H9 (cell line): ENCODE data around the gene RIIAD1. TPM values are rescaled to one million over a fixed set of nuclear protein-coding genes. Genes with fewer than 3 reads are reported as not detected.

Source experiments
- DNase-seq: peaks from one replicate; pipeline ENCODE4 v3.0.0-alpha.2; 2017
- H2AFZ ChIP-seq: one replicate; pipeline ENCODE4 v1.6.1; 2013; ENCODE audit warnings: mild to moderate bottlenecking, low read length, control low read depth, moderate library complexity
- H2AK5ac ChIP-seq: 2 replicates; pipeline ENCODE4 v1.6.1; 2013; ENCODE audit warnings: low read length, control low read depth, mixed read lengths; ENCODE audit not compliant: insufficient read length
- H2BK120ac ChIP-seq: one replicate; pipeline ENCODE4 v1.6.1; 2013; ENCODE audit warnings: low read depth, mild to moderate bottlenecking, low read length, control low read depth, inconsistent platforms; ENCODE audit not compliant: poor library complexity, severe bottlenecking
- H2BK12ac ChIP-seq: 2 replicates; pipeline ENCODE4 v1.6.1; 2013; ENCODE audit warnings: low read length, control low read depth, mixed read lengths, low read depth; ENCODE audit not compliant: insufficient read length
- H2BK15ac ChIP-seq: 2 replicates; pipeline ENCODE4 v1.6.1; 2013; ENCODE audit warnings: low read depth, low read length, control low read depth
- H2BK20ac ChIP-seq: one replicate; pipeline ENCODE4 v1.6.1; 2013; ENCODE audit warnings: low read depth, mild to moderate bottlenecking, low read length, control low read depth, inconsistent platforms; ENCODE audit not compliant: poor library complexity, severe bottlenecking
- H2BK5ac ChIP-seq: 2 replicates; pipeline ENCODE4 v1.6.1; 2013; ENCODE audit warnings: low read length, control low read depth, mixed read lengths; ENCODE audit not compliant: insufficient read length
- H3K14ac ChIP-seq: 2 replicates; pipeline ENCODE4 v1.6.1; 2013; ENCODE audit warnings: low read length, control low read depth; ENCODE audit not compliant: insufficient read depth
- H3K18ac ChIP-seq: 2 replicates; pipeline ENCODE4 v1.6.1; 2013; ENCODE audit warnings: low read depth, mild to moderate bottlenecking, mixed read lengths, low read length, control low read depth; ENCODE audit not compliant: insufficient read length
- H3K23ac ChIP-seq: 2 replicates; pipeline ENCODE4 v1.6.1; 2013; ENCODE audit warnings: low read length, control low read depth, mixed read lengths, low read depth; ENCODE audit not compliant: insufficient read length
- H3K23me2 ChIP-seq: 2 replicates; pipeline ENCODE4 v1.6.1; 2013; ENCODE audit warnings: low read depth, mild to moderate bottlenecking, mixed read lengths, low read length, control low read depth; ENCODE audit not compliant: insufficient read length, poor library complexity, severe bottlenecking
- H3K27ac ChIP-seq: 2 replicates; pipeline ENCODE4 v1.5.1; 2013; ENCODE audit warnings: low read length, control low read depth, mixed read lengths, low read depth; ENCODE audit not compliant: insufficient read length
- H3K27me3 ChIP-seq: 2 replicates; pipeline ENCODE4 v1.6.1; 2013; ENCODE audit warnings: low read length, control low read depth, inconsistent platforms; ENCODE audit not compliant: insufficient read depth
- H3K4ac ChIP-seq: 2 replicates; pipeline ENCODE4 v1.6.1; 2013; ENCODE audit warnings: low read depth, mild to moderate bottlenecking, control low read depth, inconsistent platforms, low read length, moderate library complexity
- H3K4me1 ChIP-seq: 2 replicates; pipeline ENCODE4 v1.6.1; 2013; ENCODE audit warnings: low read length, control low read depth, inconsistent platforms; ENCODE audit not compliant: insufficient read depth
- H3K4me2 ChIP-seq: 2 replicates; pipeline ENCODE4 v1.6.1; 2013; ENCODE audit warnings: low read length, control low read depth, mixed read lengths; ENCODE audit not compliant: insufficient read length, insufficient read depth
- H3K56ac ChIP-seq: 2 replicates; pipeline ENCODE4 v1.6.1; 2013; ENCODE audit warnings: low read depth, mild to moderate bottlenecking, mixed read lengths, low read length, control low read depth; ENCODE audit not compliant: insufficient read length
- H3K79me1 ChIP-seq: 2 replicates; pipeline ENCODE4 v1.6.1; 2013; ENCODE audit warnings: low read depth, mild to moderate bottlenecking, moderate library complexity, low read length, control low read depth, inconsistent platforms; ENCODE audit not compliant: insufficient read depth, poor library complexity, severe bottlenecking
- H3K79me2 ChIP-seq: 2 replicates; pipeline ENCODE4 v1.6.1; 2013; ENCODE audit warnings: low read length, control low read depth, inconsistent platforms; ENCODE audit not compliant: insufficient read depth
- H3K9ac ChIP-seq: 2 replicates; pipeline ENCODE4 v1.6.1; 2013; ENCODE audit warnings: low read length, control low read depth, mixed read lengths; ENCODE audit not compliant: insufficient read length; ENCODE audit errors: extremely low read depth
- H3K9me3 ChIP-seq: one replicate; pipeline ENCODE4 v1.6.1; 2013; ENCODE audit warnings: low read depth, low read length, inconsistent platforms; ENCODE audit not compliant: control insufficient read depth
- H3T11ph ChIP-seq: one replicate; pipeline ENCODE4 v1.6.1; 2013; ENCODE audit warnings: mild to moderate bottlenecking, low read length, control low read depth, inconsistent platforms
- H4K20me1 ChIP-seq: one replicate; pipeline ENCODE4 v1.6.1; 2013; ENCODE audit not compliant: control insufficient read depth, insufficient read length, insufficient read depth
- H4K5ac ChIP-seq: 2 replicates; pipeline ENCODE4 v1.6.1; 2013; ENCODE audit warnings: low read depth, mild to moderate bottlenecking, mixed read lengths, low read length, control low read depth; ENCODE audit not compliant: insufficient read length
- H4K8ac ChIP-seq: replicated peaks from 2 replicates; pipeline ENCODE4 v1.6.1; 2013; ENCODE audit warnings: low read length, control low read depth, mixed read lengths, low read depth; ENCODE audit not compliant: insufficient read length
- H4K91ac ChIP-seq: 2 replicates; pipeline ENCODE4 v1.6.1; 2013; ENCODE audit warnings: low read depth, mild to moderate bottlenecking, moderate library complexity, mixed read lengths, low read length, control low read depth; ENCODE audit not compliant: insufficient read length
- H3K27ac Mint-ChIP-seq, 3 experiments: 2 replicates in 2 of 3; 3 replicates in 1 of 3; pipeline ENCODE4 v1.8.0; 2020 to 2021; ENCODE audit warnings: mixed read lengths in 3 of 3, mild to moderate bottlenecking in 1 of 3, moderate library complexity in 1 of 3
- H3K27me3 Mint-ChIP-seq: 2 replicates; pipeline ENCODE4 v1.8.0; 2021; ENCODE audit warnings: low read depth, mild to moderate bottlenecking, moderate library complexity, mixed read lengths
- H3K36me3 Mint-ChIP-seq, 3 experiments: 2 replicates in 2 of 3; 3 replicates in 1 of 3; pipeline ENCODE4 v1.8.0; 2020 to 2021; ENCODE audit warnings: low read depth in 3 of 3, mixed read lengths in 3 of 3; ENCODE audit not compliant: insufficient read depth in 1 of 3
- H3K4me1 Mint-ChIP-seq, 2 experiments: 2 replicates each; pipeline ENCODE4 v1.8.0; 2020; ENCODE audit warnings: mixed read lengths in 2 of 2
- H3K4me3 Mint-ChIP-seq, 2 experiments: 2 replicates in 1 of 2; 3 replicates in 1 of 2; pipeline ENCODE4 v1.8.0; 2020 to 2021; ENCODE audit warnings: mild to moderate bottlenecking in 2 of 2, mixed read lengths in 2 of 2, moderate library complexity in 1 of 2
- H3K9me3 Mint-ChIP-seq, 2 experiments: 2 replicates in 1 of 2; 3 replicates in 1 of 2; pipeline ENCODE4 v1.8.0; 2020; ENCODE audit warnings: mild to moderate bottlenecking in 2 of 2, mixed read lengths in 2 of 2, moderate library complexity in 1 of 2
- CTCF ChIP-seq: fragments of 200-600 bp; sonication (generic); conservative IDR thresholded peaks from 3 replicates; pipeline ENCODE4 v1.8.0; 2021; ENCODE audit warnings: antibody characterized with exemption, mild to moderate bottlenecking
- WGBS: extraction: QIAGEN DNeasy Blood & Tissue Kit; methylation state at CpG from one replicate; pipeline ENCODE4 v1.1.7; 2013; ENCODE audit warnings: missing lambda C conversion rate, low lambda C conversion rate, mixed read lengths; ENCODE audit not compliant: insufficient read length; ENCODE audit errors: extremely low coverage; 5-methylcytosine and 5-hydroxymethylcytosine counted together
- total RNA-seq: library from RNA; stranded (reverse); gene quantifications from 2 replicates; pipeline ENCODE4 v1.2.1, GENCODE V29; 2021

The RIIAD1 gene
- total RNA-seq, 1 experiment from 2014 or later, result 1.4 TPM

GRCh38 chr1:151715726-151716404 is 5.5 kb upstream of the RIIAD1 start:
- H3K79me1 ChIP-seq, result no peaks in the 10 kb centered on the region
- no peak overlapping the region for H2BK12ac ChIP-seq
- H3K27me3 ChIP-seq, result peaks cover 12% of the 10 kb centered on the region; the same call in 1 of the 2 replicates
- no peak overlapping the region for H3K56ac ChIP-seq
- no peak overlapping the region for H4K8ac ChIP-seq
- no peak overlapping the region for H4K5ac ChIP-seq
- Mint-ChIP-seq H3K27ac (no peak overlapping the region; a peak in 2 of 7 replicates), H3K4me1 (peaks cover 51 to 59% of the 10 kb centered on the region in 2 experiments), H3K9me3 (no peaks in the 10 kb centered on the region), H3K4me3 (peak overlapping the region; percentile 62 to 82), H3K36me3 (no peaks in the 10 kb centered on the region), H3K27me3 (peaks cover 47% of the 10 kb centered on the region)
- no peak overlapping the region for H3K18ac ChIP-seq
- no peak overlapping the region for H2BK20ac ChIP-seq
- H3T11ph ChIP-seq, result no peak overlapping the region
- H2AK5ac ChIP-seq, result no peak overlapping the region
- H3K4me2 ChIP-seq, result peak overlapping the region; percentile 80
- H3K23me2 ChIP-seq, result peaks cover 14% of the 10 kb centered on the region
- H3K23ac ChIP-seq, result no peak overlapping the region
- peak; percentile 65 for TF ChIP-seq CTCF
- H3K14ac ChIP-seq, result no peak overlapping the region; the same call in 1 of the 2 replicates
- H3K4ac ChIP-seq, result no peak overlapping the region
- H3K9ac ChIP-seq, result no peak overlapping the region
- no peak overlapping the region for H2BK5ac ChIP-seq
- DNase-seq, result peak; percentile 78
- H3K4me1 ChIP-seq, result 0 out of 2 replicates have a peak, but pooled peaks cover 4% of the 10 kb centered on the region
- H3K79me2 ChIP-seq, result no peaks in the 10 kb centered on the region
- no peak overlapping the region for H2BK120ac ChIP-seq
- no peaks in the 10 kb centered on the region for H3K9me3 ChIP-seq
- H3K27ac ChIP-seq, result no peak overlapping the region
- H2AFZ ChIP-seq, result no peak overlapping the region
- H4K20me1 ChIP-seq, result no peaks in the 10 kb centered on the region
- H2BK15ac ChIP-seq, result no peak overlapping the region
- no peak overlapping the region for H4K91ac ChIP-seq
- no CpG with 5 or more reads among the region's 17 CpGs for WGBS
